Measurements from ENCODE around the gene PLPPR5.

DNA sequence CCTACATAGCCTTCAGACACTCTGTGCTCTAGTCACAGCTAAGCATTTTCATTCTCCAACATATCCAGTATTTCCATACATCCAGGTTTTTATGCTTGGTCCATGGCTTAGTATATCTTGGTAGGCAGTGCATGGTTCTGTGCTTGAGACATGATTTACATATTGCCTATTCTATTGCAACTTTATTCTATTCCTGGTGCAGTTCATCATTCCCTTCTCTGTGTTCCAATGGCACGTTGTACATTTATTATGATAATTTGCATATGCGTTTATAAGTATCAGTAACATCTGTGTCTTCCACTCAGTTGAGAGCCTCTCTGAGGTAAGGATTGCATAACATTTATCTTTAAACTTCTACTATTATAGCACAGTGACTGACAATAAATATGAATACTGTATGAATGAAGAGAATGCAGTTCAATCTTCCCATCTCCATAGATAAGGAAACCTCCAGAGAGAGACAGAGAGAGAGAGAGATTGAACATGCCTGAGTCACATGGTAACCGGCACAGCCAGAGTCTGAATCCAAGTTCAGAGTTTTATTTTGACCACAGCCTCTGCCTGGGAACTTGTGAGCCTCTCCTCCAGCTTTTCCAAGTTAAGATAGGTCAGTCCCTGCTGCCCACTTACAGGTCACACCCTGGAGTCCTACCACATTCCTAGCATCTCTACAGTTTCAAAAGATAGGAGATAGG lies 41.5 kb downstream of the PLPPR5 start:
- TF ChIP-seq, protein P1, sequence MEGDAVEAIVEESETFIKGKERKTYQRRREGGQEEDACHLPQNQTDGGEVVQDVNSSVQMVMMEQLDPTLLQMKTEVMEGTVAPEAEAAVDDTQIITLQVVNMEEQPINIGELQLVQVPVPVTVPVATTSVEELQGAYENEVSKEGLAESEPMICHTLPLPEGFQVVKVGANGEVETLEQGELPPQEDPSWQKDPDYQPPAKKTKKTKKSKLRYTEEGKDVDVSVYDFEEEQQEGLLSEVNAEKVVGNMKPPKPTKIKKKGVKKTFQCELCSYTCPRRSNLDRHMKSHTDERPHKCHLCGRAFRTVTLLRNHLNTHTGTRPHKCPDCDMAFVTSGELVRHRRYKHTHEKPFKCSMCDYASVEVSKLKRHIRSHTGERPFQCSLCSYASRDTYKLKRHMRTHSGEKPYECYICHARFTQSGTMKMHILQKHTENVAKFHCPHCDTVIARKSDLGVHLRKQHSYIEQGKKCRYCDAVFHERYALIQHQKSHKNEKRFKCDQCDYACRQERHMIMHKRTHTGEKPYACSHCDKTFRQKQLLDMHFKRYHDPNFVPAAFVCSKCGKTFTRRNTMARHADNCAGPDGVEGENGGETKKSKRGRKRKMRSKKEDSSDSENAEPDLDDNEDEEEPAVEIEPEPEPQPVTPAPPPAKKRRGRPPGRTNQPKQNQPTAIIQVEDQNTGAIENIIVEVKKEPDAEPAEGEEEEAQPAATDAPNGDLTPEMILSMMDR (conservative IDR thresholded peaks at IDR 0.05): no peak
- no peak for TF ChIP-seq EZH2 (IDR thresholded peaks at IDR 0.05; ENCODE audit: low read depth)
